Esophagus squamous epithelium (tissue), 5 donors: ENCODE measurements around the gene CSPG4. TPM values are rescaled to one million over a fixed set of nuclear protein-coding genes. Genes with fewer than 3 reads are reported as not detected.
A peak's percentile ranks its signal among the peaks of the same experiment; 100 is the strongest.
"Not testable (repeated sequence)": the region's sequence is repeated elsewhere in the genome, so short reads cannot be mapped to it uniquely, and the experiment has no call there.

Source experiments
- DNase-seq: peaks from one replicate; lab custom pipeline; 2025; lab: John Stamatoyannopoulos, UW
- H3K27ac ChIP-seq, 4 donors: fragments of 200-600 bp; sonication (generic); one replicate each; pipeline ENCODE4 v1.5.1; 2016 to 2019; ENCODE audit warnings: mild to moderate bottlenecking in 1 of 4
- H3K27me3 ChIP-seq, 4 donors: fragments of 200-600 bp; sonication (generic); 1 replicate in 3 of 4; 2 replicates in 1 of 4; pipeline versions ENCODE4 v1.5.1 to v1.6.0; 2017 to 2021; ENCODE audit warnings: antibody characterized with exemption in 1 of 4
- H3K36me3 ChIP-seq, 3 donors: fragments of 200-600 bp; sonication (generic); one replicate each; pipeline ENCODE4 v1.5.1; 2016 to 2019
- H3K4me1 ChIP-seq, 3 donors: fragments of 200-600 bp; sonication (generic); one replicate each; pipeline ENCODE4 v1.5.1; 2017 to 2019
- H3K4me3 ChIP-seq, 4 donors: fragments of 200-600 bp; sonication (generic); 1 replicate in 3 of 4; 2 replicates in 1 of 4; pipeline ENCODE4 v1.5.1; 2016 to 2019; ENCODE audit warnings: mild to moderate bottlenecking in 2 of 4, moderate library complexity in 1 of 4
- H3K9me3 ChIP-seq, 3 donors: fragments of 200-600 bp; sonication (generic); one replicate each; pipeline ENCODE4 v1.5.1; 2016 to 2019
- CTCF ChIP-seq, 6 experiments: fragments of 450-650 bp in 4 of 6; fragments of 200-600 bp in 2 of 6; sonication (generic) in 2 of 6; IDR thresholded peaks; one replicate each; pipeline ENCODE4 v1.5.1; 2016 to 2019; ENCODE audit warnings: antibody characterized with exemption in 6 of 6, mild to moderate bottlenecking in 4 of 6, moderate library complexity in 4 of 6
- POLR2A ChIP-seq, 4 donors: fragments of 450-650 bp; IDR thresholded peaks; one replicate each; pipeline ENCODE4 v1.6.1; 2017; ENCODE audit warnings: antibody characterized with exemption in 4 of 4, mild to moderate bottlenecking in 4 of 4, moderate library complexity in 3 of 4
- WGBS, 2 donors: methylation state at CpG; one replicate each; pipeline ENCODE4 v1.1.5; 2018; 5-methylcytosine and 5-hydroxymethylcytosine counted together
- intact Hi-C: fragments of 100-400 bp; cut with DNase I; formaldehyde crosslinking; loops from one replicate; pipeline ENCODE4 v1.15.0; 2022
- total RNA-seq, 4 donors: library from RNA; depleted of rRNA; stranded (reverse); fragments of >200 nt; gene quantifications; one replicate each; pipeline ENCODE4 v1.1.0, GENCODE V29; 2016
- donor health status: DM: yes; HTN: yes; CAD: no.

Gene CSPG4
- total RNA-seq, 4 donors from 2014 or later = 2.9 to 13.4 (median 4.2) TPM

GRCh38 chr15:75739791-75740190 lies 27.1 kb upstream of the CSPG4 start:
- H3K4me3 ChIP-seq = no peak overlapping the region
- H3K4me1 ChIP-seq = peaks cover 5 to 21% (median 8%) of the 10 kb centered on the region in 3 donors
- H3K27ac ChIP-seq = no peak overlapping the region
- H3K36me3 ChIP-seq = no peaks in the 10 kb centered on the region
- DNase-seq = no peak
- H3K27me3 ChIP-seq = peaks cover 0 to 5% (median 0%) of the 10 kb centered on the region in 4 donors
- TF ChIP-seq POLR2A (IDR thresholded peaks at IDR 0.05) (no peak), CTCF (IDR thresholded peaks at IDR 0.05) (no peak)
- H3K9me3 ChIP-seq = no peaks in the 10 kb centered on the region
- intact Hi-C loops = loop anchor here (10.0 kb wide), 1 partner anchor 55 kb away; no protein-coding TSS in a partner anchor
- 100% methylated on average over 4 of the region's 5 CpGs; no CpG with 5 or more reads in 1 of the 2 donors for WGBS, 2 donors

- H3K4me3 ChIP-seq = peak overlapping the region; percentile 65 to 81 (median 80)
- H3K4me1 ChIP-seq = peaks cover 5 to 21% (median 8%) of the 10 kb centered on the region in 3 donors
- DNase-seq = peak; percentile 49
- H3K9me3 ChIP-seq = no peaks in the 10 kb centered on the region
- H3K27me3 ChIP-seq = peaks cover 0 to 5% (median 0%) of the 10 kb centered on the region in 4 donors
- WGBS, 2 donors = 2% methylated on average over 23 of the region's 54 CpGs; no CpG with 5 or more reads in 1 of the 2 donors
- H3K27ac ChIP-seq = peak overlapping the region; percentile 45 to 73 (median 63)
- TF ChIP-seq CTCF (IDR thresholded peaks at IDR 0.05) = no peak
- TF ChIP-seq POLR2A (IDR thresholded peaks at IDR 0.05) = no peak
- no peaks in the 10 kb centered on the region for H3K36me3 ChIP-seq
- intact Hi-C loops = loop anchor here (10.0 kb wide), 1 partner anchor 56 kb away; no protein-coding TSS in a partner anchor
These were observed 26.1 kb upstream of the CSPG4 start for GRCh38 chr15:75738647-75739325.

- TF ChIP-seq POLR2A (IDR thresholded peaks at IDR 0.05) (peak in 1 of 4 donors; percentile 41), CTCF (IDR thresholded peaks at IDR 0.05) (no peak)
- no peak for DNase-seq
- H3K27ac ChIP-seq = peak overlapping the region; percentile 45 to 73 (median 63)
- no peaks in the 10 kb centered on the region for H3K9me3 ChIP-seq
- WGBS, 2 donors = 12 to 16% methylated on average over 12 to 14 of the region's 47 CpGs
- H3K27me3 ChIP-seq = peaks cover 0 to 5% (median 0%) of the 10 kb centered on the region in 4 donors
- H3K4me1 ChIP-seq = peaks cover 5 to 21% (median 8%) of the 10 kb centered on the region in 3 donors
- intact Hi-C loops = loop anchor here (10.0 kb wide), 1 partner anchor 57 kb away; no protein-coding TSS in a partner anchor
- H3K4me3 ChIP-seq = peak overlapping the region; percentile 65 to 81 (median 80)
- no peaks in the 10 kb centered on the region for H3K36me3 ChIP-seq
These were observed 25.5 kb upstream of the CSPG4 start for GRCh38 chr15:75738014-75738646.

- Histone ChIP-seq H3K27ac (peak overlapping the region in 1 of 4 donors; percentile 68), H3K4me3 (peak overlapping the region; percentile 65 to 81 (median 80)), H3K4me1 (peaks cover 5 to 29% (median 12%) of the 10 kb centered on the region in 3 donors)
- DNase-seq, H3K9me3 ChIP-seq, H3K36me3 ChIP-seq, H3K27me3 ChIP-seq: not testable (repeated sequence)
- intact Hi-C loops = loop anchor here (10.0 kb wide), 1 partner anchor 57 kb away; no protein-coding TSS in a partner anchor
- 60 to 75% methylated on average over 6 to 8 of the region's 14 CpGs for WGBS, 2 donors
These were observed 24.7 kb upstream of the CSPG4 start for GRCh38 chr15:75737116-75738013.

- Histone ChIP-seq H3K4me1 (peaks cover 5 to 40% (median 20%) of the 10 kb centered on the region in 3 donors), H3K9me3 (no peaks in the 10 kb centered on the region), H3K27me3 (peaks cover 0 to 5% (median 0%) of the 10 kb centered on the region in 4 donors), H3K36me3 (no peaks in the 10 kb centered on the region), H3K4me3 (no peak overlapping the region), H3K27ac (no peak overlapping the region)
- TF ChIP-seq POLR2A (IDR thresholded peaks at IDR 0.05) (no peak), CTCF (IDR thresholded peaks at IDR 0.05) (no peak)
- intact Hi-C loops = loop anchor here (10.0 kb wide), 1 partner anchor 59 kb away; no protein-coding TSS in a partner anchor
- 83 to 88% methylated on average over 4 to 5 of the region's 8 CpGs for WGBS, 2 donors
- no peak for DNase-seq
These were observed 23.6 kb upstream of the CSPG4 start for GRCh38 chr15:75736256-75736655.

- not testable (repeated sequence) for H3K27me3 ChIP-seq, H3K27ac ChIP-seq
These were observed 22.5 kb upstream of the CSPG4 start for GRCh38 chr15:75734861-75735760.

More at GRCh38 chr15:75734861-75735760, 22.5 kb upstream of the CSPG4 start:
- H3K9me3 ChIP-seq, DNase-seq, H3K36me3 ChIP-seq, H3K4me3 ChIP-seq: not testable (repeated sequence)
- 68 to 87% methylated on average over 13 to 22 of the region's 27 CpGs for WGBS, 2 donors
- H3K4me1 ChIP-seq = peaks cover 5 to 40% (median 20%) of the 10 kb centered on the region in 3 donors
- intact Hi-C loops = loop anchor here (10.0 kb wide), 1 partner anchor 60 kb away; no protein-coding TSS in a partner anchor
